Left ventricle myocardium superior (tissue), 1 donor: ENCODE results near the gene KPTN. TPM values are rescaled to one million over a fixed set of nuclear protein-coding genes. Genes with fewer than 3 reads are reported as not detected.

ENCODE experiments used
- ATAC-seq: fragments of 200-7000 bp; cut with Tn5 transposase; one replicate; pipeline ENCODE4 v1.9.1; 2020; ENCODE audit warnings: mild to moderate bottlenecking, moderate library complexity
- DNase-seq: peaks from one replicate; pipeline ENCODE4 v3.0.0-alpha.2; 2020
- intact Hi-C: fragments of 100-400 bp; cut with micrococcal nuclease; formaldehyde crosslinking; loops from one replicate; pipeline ENCODE4 v1.11.0; 2022
- long read RNA-seq: library from polyadenylated mRNA; unstranded; transcript quantifications from one replicate; pipeline ENCODE4 v2.0.0, GENCODE V29; 2021
- total RNA-seq: library from RNA; stranded (reverse); fragmentation: NEBNext Ultra II Directional; extraction: Animal tissue kit (Norgen Biotek cat#: 25700); gene quantifications from one replicate; pipeline ENCODE4 v1.2.1, GENCODE V29; 2021
- donor health status: DM: no; HTN: yes; CAD: no; lungs with severe emphysema.

The KPTN gene
- total RNA-seq, result 12.3 TPM
- long read RNA-seq, transcript KPTN-201 (12 exons, 1,691 nt), result major isoform, 13 of 22 reads
- long read RNA-seq, partial matches to known transcripts, result 7 of 22 reads
- long read RNA-seq, other reads (novel, unspliced or antisense), result 2 of 22 reads

GRCh38 chr19:47483800-47484690 is at the start of gene KPTN:
TSS of gene KPTN (minus strand) at chr19:47484219. CDS start at chr19:47484160, 59 bp downstream.
- peak; percentile 93 for DNase-seq
- ATAC-seq, result peak; percentile 94
- intact Hi-C loops, result no loop called here

DNA sequence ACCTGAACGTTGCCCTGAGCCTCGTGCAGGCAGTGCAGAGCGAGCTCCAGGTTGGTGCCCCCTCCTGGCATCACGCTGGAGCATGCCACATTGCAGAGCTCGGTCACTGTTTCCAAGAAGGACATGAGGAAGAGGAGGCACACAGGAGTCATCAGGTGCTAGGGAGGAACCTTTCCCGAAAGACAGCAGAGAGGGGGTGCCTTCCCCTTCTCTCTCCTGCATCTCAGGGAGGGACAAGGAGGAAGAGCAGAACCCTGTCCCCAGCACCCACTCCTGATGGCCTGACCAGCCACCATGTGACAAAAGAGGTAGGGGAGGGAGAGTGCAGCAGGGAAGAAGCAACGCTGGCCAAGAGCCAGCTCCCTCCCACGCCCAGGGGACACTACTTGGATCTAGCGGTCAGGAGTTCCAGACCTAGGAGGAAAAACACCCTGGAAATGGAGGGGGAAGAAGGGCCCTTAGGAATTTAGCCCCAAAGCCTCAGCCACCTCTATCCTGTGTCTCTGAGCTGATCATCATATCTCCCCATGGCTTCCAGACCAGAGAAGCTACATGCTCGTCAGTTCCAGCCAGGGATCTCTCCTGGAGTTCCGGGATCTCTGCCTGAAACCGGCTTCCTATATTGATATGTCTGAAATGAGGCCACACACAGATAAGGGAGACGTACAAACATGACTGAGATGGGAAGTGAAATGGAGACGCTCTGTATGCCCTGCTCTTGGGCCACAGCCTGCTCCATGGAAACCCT is 47.8 kb upstream of the KPTN start:
- ATAC-seq, result no peak
- no peak for DNase-seq
- intact Hi-C loops, result no loop called here

DNA sequence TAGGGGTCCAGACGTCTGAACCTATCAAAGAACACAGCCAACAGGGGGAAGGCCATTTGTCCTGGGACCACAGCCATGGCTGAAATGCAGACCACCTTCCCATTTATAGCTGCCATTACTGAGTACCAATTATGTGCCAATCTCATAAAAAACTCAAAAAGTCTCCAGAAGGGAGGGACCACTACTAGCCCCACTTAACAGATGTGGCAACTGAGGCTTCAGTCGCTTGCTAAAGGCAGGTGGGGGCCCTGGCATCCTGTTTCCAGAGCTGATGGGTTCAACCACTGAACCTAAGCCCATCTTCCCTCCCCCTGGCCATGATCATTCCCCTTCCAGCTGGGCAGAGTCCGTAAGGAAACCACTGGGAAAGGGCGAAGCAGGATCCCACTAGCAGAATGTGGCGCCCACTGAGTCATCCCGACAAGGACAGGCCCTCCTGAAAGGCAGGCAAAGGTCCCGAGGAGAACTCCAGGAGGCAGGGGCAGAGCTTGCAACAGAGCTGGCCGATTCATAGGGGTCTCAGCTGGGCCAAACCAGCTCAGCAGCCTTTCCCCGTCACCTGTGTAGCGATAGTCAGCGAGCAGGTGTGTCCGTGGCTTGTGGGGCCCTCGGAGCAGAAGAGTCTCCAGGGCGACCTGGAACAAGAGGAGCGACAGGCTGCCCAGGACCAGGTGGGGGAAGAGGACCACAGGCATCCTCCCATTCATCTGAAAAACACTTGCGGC is 45.2 kb upstream of the KPTN start:
- no peak for ATAC-seq
- intact Hi-C loops, result no loop called here

DNA sequence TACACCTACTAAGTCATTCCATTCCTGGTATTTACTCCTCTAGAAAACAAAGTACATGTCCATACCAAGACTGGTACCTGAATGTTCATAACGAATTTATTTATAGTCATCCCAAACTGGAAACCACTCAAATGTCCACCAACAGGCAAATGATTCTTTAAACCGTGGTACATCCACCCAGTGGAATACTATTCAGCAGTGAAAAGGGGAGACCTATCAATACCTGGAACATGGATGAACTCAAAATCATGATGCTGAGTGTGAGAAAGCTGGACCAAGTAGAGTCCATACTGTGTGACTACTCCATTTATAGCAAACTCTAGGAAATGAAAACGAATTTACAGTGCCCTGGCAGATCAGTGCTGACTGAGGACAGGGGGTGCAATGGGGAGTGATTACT is 42.8 kb upstream of the KPTN start:
- no peak for DNase-seq
- intact Hi-C loops, result no loop called here
- ATAC-seq, result no peak

More for the DNA sequence above, 45.2 kb upstream of the KPTN start:
- no peak for DNase-seq

DNA sequence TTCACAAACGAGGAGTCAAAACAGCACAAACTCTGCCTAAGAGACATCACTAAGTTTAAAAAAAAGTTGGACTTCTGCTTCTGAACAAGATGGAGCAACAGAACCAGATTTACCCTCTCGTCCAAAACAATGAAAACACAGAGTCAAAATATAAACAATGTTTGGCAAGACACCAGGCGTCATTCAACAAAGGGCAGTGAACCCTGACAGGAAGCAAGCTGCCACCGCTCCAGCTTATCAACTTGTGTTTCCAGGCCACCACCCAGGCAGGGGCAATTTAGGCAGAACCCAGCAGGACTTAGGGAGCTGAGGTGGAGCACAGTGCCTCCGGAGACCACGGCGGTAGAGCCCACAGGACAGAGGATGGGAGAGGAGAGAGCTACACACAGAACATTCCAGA is 39.5 kb upstream of the KPTN start:
- peak; percentile 63 for ATAC-seq
- intact Hi-C loops, result no loop called here
- DNase-seq, result no peak

GRCh38 chr19:47521473-47522180 is 37.6 kb upstream of the KPTN start:
- intact Hi-C loops, result no loop called here
- peak; percentile 66 for ATAC-seq

GRCh38 chr19:47520839-47521238 is 36.8 kb upstream of the KPTN start:
- DNase-seq (no peak), ATAC-seq (no peak)
- intact Hi-C loops, result no loop called here

More at GRCh38 chr19:47521473-47522180, 37.6 kb upstream of the KPTN start:
- no peak for DNase-seq

DNA sequence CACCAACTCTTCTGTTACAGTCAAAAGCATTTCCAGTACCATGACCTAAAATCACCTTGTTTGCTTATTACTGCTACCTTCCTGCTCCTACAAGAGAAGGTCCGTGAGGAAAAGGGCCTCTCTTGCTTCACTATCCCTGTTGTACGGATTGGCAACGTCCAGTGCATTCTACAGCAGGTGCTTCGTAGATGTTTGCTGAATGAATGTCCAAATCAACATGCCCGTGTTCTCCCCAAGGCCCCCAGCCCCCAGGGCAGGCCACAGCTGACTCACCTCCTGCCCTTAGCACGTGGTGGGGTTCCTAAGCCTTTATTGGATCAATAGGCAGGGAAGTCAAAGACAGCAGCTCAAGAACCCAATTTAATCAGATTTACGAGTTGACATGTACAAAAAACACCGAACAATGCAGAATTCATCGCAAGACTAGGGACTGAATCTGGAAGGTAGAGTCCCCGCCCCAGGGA is 36.4 kb upstream of the KPTN start:
- intact Hi-C loops, result no loop called here
- ATAC-seq, result no peak
- DNase-seq, result no peak

GRCh38 chr19:47518854-47519253 is 34.8 kb upstream of the KPTN start:
- intact Hi-C loops, result no loop called here
- DNase-seq (no peak), ATAC-seq (no peak)

- ATAC-seq, result no peak
- intact Hi-C loops, result no loop called here
- no peak for DNase-seq
Observed at GRCh38 chr19:47518139-47518538, 34.1 kb upstream of the KPTN start.

- intact Hi-C loops, result no loop called here
- DNase-seq, result peak; percentile 100
- ATAC-seq, result peak; percentile 98
Observed at GRCh38 chr19:47514869-47515588, 31.0 kb upstream of the KPTN start, which contains the start of gene NAPA. TSS of gene NAPA (minus strand) at chr19:47515063. CDS start at chr19:47514940, 123 bp downstream.

GRCh38 chr19:47514151-47514868 is 30.3 kb upstream of the KPTN start:
- intact Hi-C loops, result no loop called here
- ATAC-seq, result no peak
- no peak for DNase-seq

GRCh38 chr19:47512948-47513319 is 28.9 kb upstream of the KPTN start:
- intact Hi-C loops, result no loop called here
- ATAC-seq, result no peak
- no peak for DNase-seq

- DNase-seq (no peak), ATAC-seq (no peak)
- intact Hi-C loops, result no loop called here
Observed at GRCh38 chr19:47512183-47512947, 28.3 kb upstream of the KPTN start.

DNA sequence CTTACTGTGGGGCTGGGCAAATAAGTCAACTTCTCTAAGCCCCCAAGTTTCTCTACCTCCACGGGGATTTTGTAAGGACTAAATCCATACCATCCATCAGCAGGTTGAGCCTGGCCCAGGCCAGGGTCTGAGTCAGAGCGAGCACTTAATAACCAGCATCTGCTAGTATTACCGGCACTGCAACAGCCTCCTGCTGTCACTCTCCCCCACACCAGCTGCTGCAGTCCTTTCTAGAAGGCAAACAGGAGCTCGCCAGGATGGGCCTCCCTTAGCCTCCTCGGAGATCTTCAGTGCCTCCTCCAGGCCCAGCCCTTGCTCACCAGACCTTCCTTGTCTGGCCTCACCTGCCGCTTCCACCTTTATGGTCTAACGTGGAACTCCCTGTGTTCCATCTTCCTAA is 27.7 kb upstream of the KPTN start:
- intact Hi-C loops, result no loop called here
- DNase-seq (no peak), ATAC-seq (no peak)

DNA sequence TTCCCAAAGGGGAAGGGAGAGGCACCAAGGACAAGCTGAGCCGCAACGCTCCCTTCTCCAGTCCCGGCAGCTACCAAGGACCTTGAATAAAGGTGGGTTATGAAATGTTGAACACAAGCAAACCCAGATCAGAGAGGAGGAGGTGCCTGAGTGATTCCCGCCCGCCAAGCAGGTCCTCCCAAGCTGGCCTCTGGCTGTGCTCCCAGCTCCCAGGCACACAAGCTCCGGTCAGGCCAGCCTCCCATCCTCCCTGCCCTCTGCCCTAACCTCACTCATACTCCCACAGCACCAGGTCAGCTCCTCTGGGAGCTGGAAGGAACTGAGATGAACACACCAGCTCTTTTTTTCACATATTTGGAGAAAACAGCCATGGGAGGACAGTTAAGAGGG is 27.1 kb upstream of the KPTN start:
- ATAC-seq (no peak), DNase-seq (peak; percentile 77)
- intact Hi-C loops, result no loop called here
